Colonic mucosa (tissue), 4 donors: Measurements from ENCODE around the gene TSBP1. TPM values are rescaled to one million over a fixed set of nuclear protein-coding genes. Genes with fewer than 3 reads are reported as not detected.

Source experiments
- DNase-seq: peaks from one replicate; pipeline ENCODE4 v3.0.0-alpha.2; 2020
- H3K27ac ChIP-seq: fragments of 200-600 bp; one replicate; pipeline ENCODE4 v1.8.0; 2021
- H3K27me3 ChIP-seq: fragments of 200-600 bp; one replicate; pipeline ENCODE4 v1.8.0; 2021
- H3K36me3 ChIP-seq: fragments of 200-600 bp; one replicate; pipeline ENCODE4 v1.8.0; 2021
- H3K4me1 ChIP-seq: fragments of 200-600 bp; one replicate; pipeline ENCODE4 v1.8.0; 2021; ENCODE audit warnings: mild to moderate bottlenecking
- H3K4me3 ChIP-seq: fragments of 200-600 bp; one replicate; pipeline ENCODE4 v1.8.0; 2021
- H3K9ac ChIP-seq, 2 donors: one replicate each; pipeline ENCODE4 v1.7.0; 2013; ENCODE audit warnings: control low read depth in 2 of 2, low read depth in 2 of 2, low read length in 2 of 2
- H3K9me3 ChIP-seq: fragments of 200-600 bp; one replicate; pipeline ENCODE4 v1.8.0; 2021
- CTCF ChIP-seq: fragments of 200-600 bp; IDR thresholded peaks from one replicate; pipeline ENCODE4 v1.8.0; 2022; ENCODE audit warnings: antibody characterized with exemption, mild to moderate bottlenecking
- intact Hi-C: fragments of 100-400 bp; cut with DNase I; formaldehyde crosslinking; loops from one replicate; pipeline ENCODE4 v1.14.1; 2022
- total RNA-seq, 2 donors: library from RNA; stranded (reverse); fragmentation: NEBNext Ultra II Directional in 1 of 2; extraction: Animal tissue kit (Norgen Biotek cat#: 25700) in 1 of 2; gene quantifications; one replicate each; pipeline ENCODE4 v1.2.1, GENCODE V29; 2021
- donor health status: healthy.
- donor health status: DM: no; HTN: no; CAD: no.
- donor health status: DM: no; HTN: no; CAD: no.

TSBP1 gene
- total RNA-seq, 2 donors from 2014 or later = not detected

DNA sequence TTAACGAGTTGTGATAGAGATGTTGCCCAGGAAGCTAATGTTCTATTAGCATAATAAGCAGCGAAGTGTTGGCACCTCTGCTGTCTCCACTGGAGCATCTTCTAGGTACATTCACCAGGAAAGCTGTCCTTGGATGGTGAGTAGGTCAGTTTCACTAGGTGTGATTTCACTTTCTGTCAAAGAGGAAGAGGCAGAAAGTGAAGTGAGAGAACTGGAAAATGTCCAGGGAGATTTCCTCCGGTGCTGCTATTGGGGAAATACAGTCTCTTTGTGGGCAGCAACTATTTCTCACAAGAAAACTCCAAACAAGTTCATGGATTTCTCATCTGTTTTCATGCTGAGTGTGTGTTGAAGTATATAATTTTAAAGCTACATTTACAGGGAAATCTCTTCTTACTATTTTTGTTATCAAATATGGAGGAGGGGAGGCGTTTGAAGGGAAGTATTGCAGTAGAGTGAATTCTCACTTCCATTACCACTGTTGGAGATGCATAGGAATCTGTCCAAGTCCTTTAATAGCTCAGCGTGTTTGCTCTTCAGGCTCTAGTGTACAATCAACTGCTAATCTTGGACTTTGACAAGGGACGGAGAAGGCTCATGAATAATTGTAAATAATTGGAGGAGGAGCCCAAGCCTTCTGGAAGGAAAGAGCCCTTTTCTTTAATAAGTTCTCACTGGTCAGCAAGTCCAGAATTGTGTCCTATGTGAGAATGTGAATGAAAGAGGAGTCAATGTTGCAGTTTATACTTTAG lies 16.1 kb upstream of the TSBP1 start:
- no peaks in the 10 kb centered on the region for H3K9me3 ChIP-seq
- H3K36me3 ChIP-seq = no peaks in the 10 kb centered on the region
- no peak overlapping the region for H3K27ac ChIP-seq
- TF ChIP-seq CTCF = no peak
- H3K9ac ChIP-seq = no peak overlapping the region
- intact Hi-C loops = no loop called here
- no peaks in the 10 kb centered on the region for H3K27me3 ChIP-seq
- no peak overlapping the region for H3K4me3 ChIP-seq
- no peaks in the 10 kb centered on the region for H3K4me1 ChIP-seq
- DNase-seq = no peak

DNA sequence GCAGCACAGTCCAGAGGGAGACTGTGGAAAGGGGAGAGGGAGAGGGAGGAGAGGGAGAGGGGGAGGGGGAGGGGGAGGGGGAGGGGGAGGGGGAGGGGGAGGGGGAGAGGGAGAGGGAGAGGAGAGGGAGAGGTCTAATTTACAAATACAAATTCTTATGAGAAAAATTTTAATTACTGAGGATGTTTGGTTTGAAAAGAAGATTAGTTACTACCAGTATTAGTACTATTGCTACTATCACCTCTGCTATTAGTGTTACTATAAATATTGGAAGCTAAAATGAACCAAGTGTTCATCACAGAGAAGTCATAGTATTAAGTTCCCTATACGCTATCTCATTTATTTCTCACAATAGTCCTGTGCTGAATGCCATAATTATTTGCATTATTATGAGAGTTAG lies 14.3 kb upstream of the TSBP1 start:
- no peak for DNase-seq
- H3K4me1 ChIP-seq = no peaks in the 10 kb centered on the region
- no peak for TF ChIP-seq CTCF
- no peaks in the 10 kb centered on the region for H3K9me3 ChIP-seq
- no peak overlapping the region for H3K4me3 ChIP-seq
- H3K27ac ChIP-seq = no peak overlapping the region
- no peaks in the 10 kb centered on the region for H3K27me3 ChIP-seq
- H3K9ac ChIP-seq = no peak overlapping the region
- H3K36me3 ChIP-seq = no peaks in the 10 kb centered on the region
- intact Hi-C loops = no loop called here

DNA sequence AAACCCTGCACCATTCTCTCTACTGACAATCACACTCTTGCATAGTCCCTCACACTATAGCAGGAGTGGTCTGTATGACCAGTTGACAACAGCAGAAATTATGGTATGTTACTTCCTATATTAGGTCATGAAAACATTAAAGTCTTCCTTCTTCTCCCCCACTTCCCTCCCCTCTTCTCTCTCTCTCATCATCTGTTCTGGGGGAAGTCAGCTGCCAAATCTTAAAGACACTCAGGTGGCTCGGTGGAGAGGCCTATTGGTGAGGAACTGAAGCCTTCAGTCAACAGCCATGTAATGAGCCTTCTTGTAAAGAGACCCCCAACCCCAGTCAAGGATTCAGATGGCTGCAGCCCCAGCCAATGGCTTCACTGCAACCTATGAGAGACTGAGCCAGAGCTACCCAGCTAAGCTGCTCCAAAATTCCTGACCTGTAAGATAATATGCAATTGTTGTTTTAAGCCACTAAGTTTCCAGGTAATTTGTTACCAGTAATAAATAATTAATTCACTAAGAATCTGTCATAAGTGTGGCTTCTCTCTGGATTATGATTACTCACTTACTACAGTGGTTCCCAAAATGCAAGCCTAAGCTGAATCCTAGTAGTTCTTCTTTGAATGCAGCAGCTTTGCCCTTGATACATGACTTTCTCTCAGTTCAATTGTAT lies 11.2 kb upstream of the TSBP1 start:
- no peak overlapping the region for H3K9ac ChIP-seq
- no peak for TF ChIP-seq CTCF
- no peaks in the 10 kb centered on the region for H3K36me3 ChIP-seq

DNA sequence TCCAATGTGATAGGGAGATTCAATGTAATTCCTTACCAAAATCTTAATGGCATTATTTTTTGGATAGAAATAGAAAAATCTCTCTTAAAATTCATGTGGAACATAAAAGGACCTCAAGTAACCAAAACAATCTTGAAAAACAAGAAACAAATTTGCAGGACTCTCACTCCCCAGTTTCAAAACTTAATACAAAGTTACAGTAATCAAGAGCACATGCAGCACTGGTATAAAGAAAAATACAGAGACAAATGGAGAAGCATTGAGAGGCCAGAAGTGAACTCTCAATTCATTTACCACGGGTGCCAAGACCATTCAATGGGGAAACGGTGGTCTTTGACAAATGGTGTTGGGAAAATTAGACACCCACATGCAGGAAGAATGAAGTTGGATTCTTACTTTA lies 7.8 kb upstream of the TSBP1 start:
- no peak for DNase-seq
- Histone ChIP-seq H3K27ac (no peak overlapping the region), H3K9ac (no peak overlapping the region), H3K9me3 (no peaks in the 10 kb centered on the region), H3K4me1 (no peaks in the 10 kb centered on the region), H3K36me3 (no peaks in the 10 kb centered on the region), H3K4me3 (no peak overlapping the region), H3K27me3 (no peaks in the 10 kb centered on the region)
- intact Hi-C loops = no loop called here
- TF ChIP-seq CTCF = no peak

More for the DNA sequence above, 11.2 kb upstream of the TSBP1 start:
- intact Hi-C loops = no loop called here
- Histone ChIP-seq H3K4me3 (no peak overlapping the region), H3K27me3 (no peaks in the 10 kb centered on the region), H3K27ac (no peak overlapping the region), H3K9me3 (no peaks in the 10 kb centered on the region), H3K4me1 (no peaks in the 10 kb centered on the region)
- DNase-seq = no peak

- H3K9ac ChIP-seq = no peak overlapping the region
- H3K27ac ChIP-seq = no peak overlapping the region
- DNase-seq = no peak
- TF ChIP-seq CTCF = no peak
- H3K36me3 ChIP-seq = no peaks in the 10 kb centered on the region
- H3K9me3 ChIP-seq = no peaks in the 10 kb centered on the region
- intact Hi-C loops = no loop called here
- H3K27me3 ChIP-seq = no peaks in the 10 kb centered on the region
- H3K4me3 ChIP-seq = no peak overlapping the region
- H3K4me1 ChIP-seq = no peaks in the 10 kb centered on the region
These were observed 4.2 kb upstream of the TSBP1 start for GRCh38 chr6:32375739-32376529.
